ENCODE results near the gene SLC11A2. TPM values are rescaled to one million over a fixed set of nuclear protein-coding genes. Genes with fewer than 3 reads are reported as not detected.

The SLC11A2 gene
- total RNA-seq, 1 donor from 2014 or later = 43.7 TPM

DNA sequence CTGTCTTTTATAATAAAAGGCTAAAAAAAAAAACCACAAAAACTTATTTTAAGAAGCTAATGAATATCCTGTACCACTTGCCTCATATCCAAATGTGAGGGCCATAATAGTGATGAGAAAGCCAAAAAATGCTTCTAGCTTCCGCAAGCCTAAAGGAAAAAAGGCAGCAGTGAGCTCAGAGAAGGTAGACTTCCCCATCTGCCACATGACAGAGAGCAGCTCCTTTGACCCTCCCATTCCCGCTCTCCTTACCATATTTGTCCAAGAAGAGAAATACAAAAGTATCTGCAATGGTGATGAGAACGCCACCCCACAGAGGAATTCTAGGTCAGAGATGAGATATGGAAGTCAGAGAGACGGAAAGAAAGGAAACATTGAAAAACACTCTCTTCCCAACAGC is 27.1 kb downstream of the SLC11A2 start:
- no peak overlapping the region for H3K4me3 ChIP-seq (ENCODE audit: low read depth, low read length)
- no peak for DNase-seq (ENCODE audit: low read depth)
- TF ChIP-seq, protein P1, sequence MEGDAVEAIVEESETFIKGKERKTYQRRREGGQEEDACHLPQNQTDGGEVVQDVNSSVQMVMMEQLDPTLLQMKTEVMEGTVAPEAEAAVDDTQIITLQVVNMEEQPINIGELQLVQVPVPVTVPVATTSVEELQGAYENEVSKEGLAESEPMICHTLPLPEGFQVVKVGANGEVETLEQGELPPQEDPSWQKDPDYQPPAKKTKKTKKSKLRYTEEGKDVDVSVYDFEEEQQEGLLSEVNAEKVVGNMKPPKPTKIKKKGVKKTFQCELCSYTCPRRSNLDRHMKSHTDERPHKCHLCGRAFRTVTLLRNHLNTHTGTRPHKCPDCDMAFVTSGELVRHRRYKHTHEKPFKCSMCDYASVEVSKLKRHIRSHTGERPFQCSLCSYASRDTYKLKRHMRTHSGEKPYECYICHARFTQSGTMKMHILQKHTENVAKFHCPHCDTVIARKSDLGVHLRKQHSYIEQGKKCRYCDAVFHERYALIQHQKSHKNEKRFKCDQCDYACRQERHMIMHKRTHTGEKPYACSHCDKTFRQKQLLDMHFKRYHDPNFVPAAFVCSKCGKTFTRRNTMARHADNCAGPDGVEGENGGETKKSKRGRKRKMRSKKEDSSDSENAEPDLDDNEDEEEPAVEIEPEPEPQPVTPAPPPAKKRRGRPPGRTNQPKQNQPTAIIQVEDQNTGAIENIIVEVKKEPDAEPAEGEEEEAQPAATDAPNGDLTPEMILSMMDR (conservative IDR thresholded peaks at IDR 0.05; ENCODE audit: low read depth, low read length) = no peak

GRCh38 chr12:50992819-50993218 is 33.4 kb downstream of the SLC11A2 start:
- H3K4me3 ChIP-seq (ENCODE audit: low read depth, low read length) = no peak overlapping the region
- TF ChIP-seq, protein P1 (conservative IDR thresholded peaks at IDR 0.05; ENCODE audit: low read depth, low read length) = no peak
- no peak for DNase-seq (ENCODE audit: low read depth)

- H3K4me3 ChIP-seq (ENCODE audit: low read depth, low read length) = no peak overlapping the region
- DNase-seq (ENCODE audit: low read depth) = no peak
- TF ChIP-seq, protein P1 (conservative IDR thresholded peaks at IDR 0.05; ENCODE audit: low read depth, low read length) = no peak
Observed at GRCh38 chr12:50991291-50991690, 34.9 kb downstream of the SLC11A2 start.

DNA sequence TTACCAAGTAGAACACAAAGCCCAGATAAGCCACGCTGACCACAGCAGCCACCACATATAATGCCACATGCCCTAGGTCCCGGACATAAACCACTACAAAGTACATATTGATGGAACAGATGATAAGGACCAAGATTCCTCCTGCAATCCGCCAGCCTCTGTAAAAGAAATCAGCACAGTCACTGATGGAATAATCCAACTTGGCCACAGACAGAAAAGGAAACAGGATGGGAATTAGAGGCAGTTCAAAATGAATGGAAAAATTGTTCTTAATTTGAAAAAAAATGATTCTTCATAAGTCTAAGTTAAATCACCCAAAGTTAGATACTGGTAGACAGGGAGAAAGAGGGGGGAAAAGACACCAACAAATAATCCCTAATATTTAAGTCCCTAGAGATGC is 35.4 kb downstream of the SLC11A2 start:
- TF ChIP-seq, protein P1 (conservative IDR thresholded peaks at IDR 0.05; ENCODE audit: low read depth, low read length) = no peak
- no peak for DNase-seq (ENCODE audit: low read depth)
- no peak overlapping the region for H3K4me3 ChIP-seq (ENCODE audit: low read depth, low read length)

DNA sequence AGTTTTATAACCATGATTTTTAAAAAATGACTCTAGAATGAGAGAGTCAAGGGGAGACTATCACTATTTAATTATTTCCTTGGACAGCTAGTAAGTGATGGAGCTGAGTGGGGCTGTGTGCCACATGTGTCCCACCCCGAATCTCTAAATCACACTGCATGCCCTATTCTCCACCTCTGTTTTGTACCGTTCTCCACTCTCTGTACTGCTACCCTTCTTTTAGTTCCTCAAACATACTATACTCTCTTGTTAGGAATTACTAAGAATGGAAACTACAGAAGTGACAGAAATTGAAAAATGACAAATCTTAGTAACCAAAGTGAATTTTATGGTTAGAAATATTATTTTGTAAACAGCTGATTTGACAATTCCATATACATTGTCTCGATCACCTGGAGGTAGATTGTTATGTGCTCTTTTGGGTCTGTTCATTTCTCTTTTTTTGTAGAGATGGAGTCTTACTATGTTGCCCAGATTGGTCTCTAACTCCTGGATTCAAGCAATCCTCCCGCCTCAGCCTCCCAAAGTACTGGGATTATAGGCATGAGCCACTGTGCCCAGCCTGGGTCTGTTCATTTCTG is 35.9 kb downstream of the SLC11A2 start:
- TF ChIP-seq, protein P1 (conservative IDR thresholded peaks at IDR 0.05; ENCODE audit: low read depth, low read length) = no peak
- DNase-seq (ENCODE audit: low read depth) = no peak
- no peak overlapping the region for H3K4me3 ChIP-seq (ENCODE audit: low read depth, low read length)

GRCh38 chr12:50988871-50989270 is 37.3 kb downstream of the SLC11A2 start:
- no peak for DNase-seq (ENCODE audit: low read depth)
- no peak overlapping the region for H3K4me3 ChIP-seq (ENCODE audit: low read depth, low read length)
- TF ChIP-seq, protein P1 (conservative IDR thresholded peaks at IDR 0.05; ENCODE audit: low read depth, low read length) = no peak

DNA sequence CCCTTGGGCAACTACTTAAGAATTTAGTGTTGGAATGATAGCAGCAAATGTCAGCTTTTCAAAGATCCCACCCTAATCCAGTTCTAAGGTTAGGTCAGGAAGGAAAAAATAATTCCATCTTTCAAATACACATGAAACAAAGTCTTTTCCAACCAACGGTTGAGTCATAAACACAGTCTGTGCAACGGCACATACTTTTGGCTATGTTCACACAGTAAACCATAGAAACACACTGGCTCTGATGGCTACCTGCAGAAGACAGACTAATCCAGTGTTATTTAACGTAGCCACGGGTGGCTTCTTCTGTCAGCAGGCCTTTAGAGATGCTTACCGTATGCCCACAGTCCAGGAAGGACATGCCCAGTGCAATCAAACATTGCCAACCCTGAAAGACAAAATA is 38.1 kb downstream of the SLC11A2 start:
- DNase-seq (ENCODE audit: low read depth) = no peak
- no peak overlapping the region for H3K4me3 ChIP-seq (ENCODE audit: low read depth, low read length)
- TF ChIP-seq, protein P1 (conservative IDR thresholded peaks at IDR 0.05; ENCODE audit: low read depth, low read length) = no peak
